Spleen (tissue), 11 donors: ENCODE data around the gene ARHGAP24. TPM values are rescaled to one million over a fixed set of nuclear protein-coding genes. Genes with fewer than 3 reads are reported as not detected.

ENCODE experiments used
- DNase-seq: peaks from one replicate; pipeline ENCODE4 v3.0.0-alpha.2; 2020
- H3K27ac ChIP-seq, 8 donors: fragments of 200-600 bp; sonication (generic) in 7 of 8; 1 replicate in 4 of 8; 2 replicates in 4 of 8; pipeline versions ENCODE4 v1.5.0 to v1.8.0; 2016 to 2021; ENCODE audit warnings: inconsistent platforms in 4 of 8, mild to moderate bottlenecking in 4 of 8, moderate library complexity in 1 of 8
- H3K27me3 ChIP-seq, 7 donors: fragments of 200-600 bp; sonication (generic) in 6 of 7; replicated peaks in 1 of 7; 1 replicate in 4 of 7; 2 replicates in 3 of 7; pipeline versions ENCODE4 v1.5.0 to v1.8.0; 2016 to 2021; ENCODE audit warnings: inconsistent platforms in 3 of 7, mild to moderate bottlenecking in 1 of 7
- H3K36me3 ChIP-seq, 6 donors: fragments of 200-600 bp; sonication (generic) in 5 of 6; 1 replicate in 4 of 6; 2 replicates in 2 of 6; pipeline versions ENCODE4 v1.5.0 to v1.8.0; 2016 to 2021; ENCODE audit warnings: inconsistent platforms in 2 of 6
- H3K4me1 ChIP-seq, 6 donors: fragments of 200-600 bp; sonication (generic) in 5 of 6; 1 replicate in 3 of 6; 2 replicates in 3 of 6; pipeline versions ENCODE4 v1.5.0 to v1.8.0; 2016 to 2021; ENCODE audit warnings: inconsistent platforms in 3 of 6
- H3K4me3 ChIP-seq, 8 donors: fragments of 200-600 bp; sonication (generic) in 7 of 8; 1 replicate in 4 of 8; 2 replicates in 4 of 8; pipeline versions ENCODE4 v1.5.0 to v1.8.0; 2016 to 2021; ENCODE audit warnings: inconsistent platforms in 4 of 8, mild to moderate bottlenecking in 4 of 8, moderate library complexity in 2 of 8
- H3K9me3 ChIP-seq, 8 donors: fragments of 200-600 bp; sonication (generic) in 7 of 8; 1 replicate in 4 of 8; 2 replicates in 4 of 8; pipeline versions ENCODE4 v1.5.0 to v1.8.0; 2016 to 2021; ENCODE audit warnings: inconsistent platforms in 4 of 8
- CTCF ChIP-seq, 11 experiments: fragments of 200-600 bp in 7 of 11; fragments of 450-650 bp in 4 of 11; sonication (generic) in 4 of 11; IDR thresholded peaks in 8 of 11; conservative IDR thresholded peaks in 3 of 11; 1 replicate in 7 of 11; 2 replicates in 4 of 11; pipeline versions ENCODE4 v1.4.0 to v1.8.0; 2016 to 2021; ENCODE audit warnings: antibody characterized with exemption in 11 of 11, inconsistent platforms in 4 of 11, mild to moderate bottlenecking in 1 of 11
- POLR2A ChIP-seq, 3 donors: fragments of 450-650 bp; IDR thresholded peaks; one replicate each; pipeline ENCODE4 v1.5.1; 2017; ENCODE audit warnings: antibody characterized with exemption in 3 of 3, mild to moderate bottlenecking in 1 of 3
- POLR2AphosphoS5 ChIP-seq, 3 donors: sonication (generic); formaldehyde crosslinking; IDR thresholded peaks; one replicate each; pipeline ENCODE4 v1.5.1; 2017; ENCODE audit warnings: antibody characterized with exemption in 3 of 3
- WGBS, 5 donors: extraction: QIAGEN DNeasy Blood & Tissue Kit in 3 of 5; methylation state at CpG; one replicate each; pipeline versions ENCODE4 v1.1.5 to v1.1.7; 2013 to 2018; 5-methylcytosine and 5-hydroxymethylcytosine counted together
- intact Hi-C: fragments of 100-400 bp; cut with DNase I; formaldehyde crosslinking; loops from one replicate; pipeline ENCODE4 v1.15.0; 2023; ENCODE audit warnings: low total_unique reads
- polyA plus RNA-seq, 3 donors: library from polyadenylated mRNA; stranded (reverse); fragments of 200-250 nt; gene quantifications; one replicate each; pipeline ENCODE4 v1.2.1, GENCODE V29; 2013
- total RNA-seq, 7 donors: library from RNA; depleted of rRNA in 3 of 7; stranded (reverse); fragments of >200 nt in 3 of 7; fragmentation: NEBNext Ultra II Directional in 4 of 7; extraction: Animal tissue kit (Norgen Biotek cat#: 25700) in 4 of 7; gene quantifications; one replicate each; pipeline versions ENCODE4 v1.1.0 to v1.2.1, GENCODE V29; 2016 to 2021
- donor health status: healthy with polysubstance abuse.
- donor health status: DM: no; HTN: no; CAD: no; lungs with moderate emphysema.
- donor health status: DM: no; HTN: no; CAD: no.
- donor health status: Bipolar disorder and iron deficiency.
- donor health status: healthy.
- donor health status: DM: no; HTN: no; CAD: no.
- donor health status: DM: yes; HTN: yes; CAD: no.

The ARHGAP24 gene
- total and polyA plus RNA-seq, 10 donors, result 23.1 to 199 (median 130) TPM

GRCh38 chr4:85492336-85492735 is 17.4 kb downstream of the ARHGAP24 start:
- Histone ChIP-seq H3K27ac (peak overlapping the region in 4 of 8 donors; percentile 19 to 59 (median 36)), H3K36me3 (no peaks in the 10 kb centered on the region), H3K4me1 (peaks cover 15 to 59% (median 26%) of the 10 kb centered on the region in 6 donors), H3K4me3 (no peak overlapping the region), H3K27me3 (no peaks in the 10 kb centered on the region), H3K9me3 (peaks cover 0 to 9% (median 0%) of the 10 kb centered on the region in 8 donors)
- 58 to 76% (median 69%) methylated on average over 1 of the region's 1 CpG for WGBS, 5 donors
- intact Hi-C loops, result no loop called here
- no peak for TF ChIP-seq POLR2AphosphoS5 (IDR thresholded peaks at IDR 0.05)
- no peak for TF ChIP-seq POLR2A (IDR thresholded peaks at IDR 0.05)
- TF ChIP-seq CTCF (IDR thresholded peaks at IDR 0.05 in 8 of 11, conservative IDR thresholded peaks at IDR 0.05 in 3 of 11), result no peak
- DNase-seq, result no peak

- Histone ChIP-seq H3K4me3 (no peak overlapping the region), H3K36me3 (no peaks in the 10 kb centered on the region), H3K27ac (peak overlapping the region in 5 of 8 donors; percentile 1 to 60 (median 41)), H3K27me3 (no peaks in the 10 kb centered on the region), H3K9me3 (peaks cover 0 to 9% (median 0%) of the 10 kb centered on the region in 8 donors), H3K4me1 (peaks cover 29 to 66% (median 45%) of the 10 kb centered on the region in 6 donors)
- intact Hi-C loops, result no loop called here
- 90 to 99% (median 91%) methylated on average over 3 of the region's 3 CpGs for WGBS, 5 donors
- no peak for TF ChIP-seq POLR2AphosphoS5 (IDR thresholded peaks at IDR 0.05)
- no peak for TF ChIP-seq POLR2A (IDR thresholded peaks at IDR 0.05)
- TF ChIP-seq CTCF (IDR thresholded peaks at IDR 0.05 in 8 of 11, conservative IDR thresholded peaks at IDR 0.05 in 3 of 11), result no peak
- no peak for DNase-seq
Measured at GRCh38 chr4:85495621-85496020, 20.7 kb downstream of the ARHGAP24 start.

- Histone ChIP-seq H3K27ac (peak overlapping the region in 7 of 8 donors; percentile 1 to 60 (median 16)), H3K9me3 (peaks cover 0 to 9% (median 0%) of the 10 kb centered on the region in 8 donors), H3K4me1 (peaks cover 29 to 64% (median 45%) of the 10 kb centered on the region in 6 donors), H3K4me3 (no peak overlapping the region), H3K36me3 (no peaks in the 10 kb centered on the region), H3K27me3 (no peaks in the 10 kb centered on the region)
- TF ChIP-seq CTCF (IDR thresholded peaks at IDR 0.05 in 8 of 11, conservative IDR thresholded peaks at IDR 0.05 in 3 of 11) (no peak), POLR2AphosphoS5 (IDR thresholded peaks at IDR 0.05) (no peak), POLR2A (IDR thresholded peaks at IDR 0.05) (no peak)
- 72 to 80% (median 73%) methylated on average over 8 of the region's 8 CpGs for WGBS, 5 donors
- intact Hi-C loops, result no loop called here
- DNase-seq, result no peak
Measured at GRCh38 chr4:85496126-85496849, 21.3 kb downstream of the ARHGAP24 start.

- Histone ChIP-seq H3K9me3 (peaks cover 0 to 9% (median 0%) of the 10 kb centered on the region in 8 donors), H3K27ac (peak overlapping the region in 3 of 8 donors; percentile 13 to 60 (median 49)), H3K27me3 (no peaks in the 10 kb centered on the region), H3K36me3 (no peaks in the 10 kb centered on the region), H3K4me1 (peaks cover 29 to 58% (median 42%) of the 10 kb centered on the region in 6 donors), H3K4me3 (no peak overlapping the region)
- WGBS, 5 donors, result 21 to 50% (median 23%) methylated on average over 4 of the region's 4 CpGs
- intact Hi-C loops, result no loop called here
- TF ChIP-seq POLR2AphosphoS5 (IDR thresholded peaks at IDR 0.05) (no peak), CTCF (IDR thresholded peaks at IDR 0.05 in 8 of 11, conservative IDR thresholded peaks at IDR 0.05 in 3 of 11) (no peak), POLR2A (IDR thresholded peaks at IDR 0.05) (no peak)
- DNase-seq, result no peak
Measured at GRCh38 chr4:85496933-85497332, 22.0 kb downstream of the ARHGAP24 start.
